NCI-H510A treated with DMSO at 0.1 percent for 48 hours (cell line): ENCODE results near the gene SLC43A1.
A peak's percentile ranks its signal among the peaks of the same experiment; 100 is the strongest.
"Not testable (repeated sequence)": the region's sequence is repeated elsewhere in the genome, so short reads cannot be mapped to it uniquely, and the experiment has no call there.

ENCODE experiments used
- DNase-seq: peaks from one replicate; lab custom pipeline; 2025; lab: John Stamatoyannopoulos, UW

The SLC43A1 gene

DNA sequence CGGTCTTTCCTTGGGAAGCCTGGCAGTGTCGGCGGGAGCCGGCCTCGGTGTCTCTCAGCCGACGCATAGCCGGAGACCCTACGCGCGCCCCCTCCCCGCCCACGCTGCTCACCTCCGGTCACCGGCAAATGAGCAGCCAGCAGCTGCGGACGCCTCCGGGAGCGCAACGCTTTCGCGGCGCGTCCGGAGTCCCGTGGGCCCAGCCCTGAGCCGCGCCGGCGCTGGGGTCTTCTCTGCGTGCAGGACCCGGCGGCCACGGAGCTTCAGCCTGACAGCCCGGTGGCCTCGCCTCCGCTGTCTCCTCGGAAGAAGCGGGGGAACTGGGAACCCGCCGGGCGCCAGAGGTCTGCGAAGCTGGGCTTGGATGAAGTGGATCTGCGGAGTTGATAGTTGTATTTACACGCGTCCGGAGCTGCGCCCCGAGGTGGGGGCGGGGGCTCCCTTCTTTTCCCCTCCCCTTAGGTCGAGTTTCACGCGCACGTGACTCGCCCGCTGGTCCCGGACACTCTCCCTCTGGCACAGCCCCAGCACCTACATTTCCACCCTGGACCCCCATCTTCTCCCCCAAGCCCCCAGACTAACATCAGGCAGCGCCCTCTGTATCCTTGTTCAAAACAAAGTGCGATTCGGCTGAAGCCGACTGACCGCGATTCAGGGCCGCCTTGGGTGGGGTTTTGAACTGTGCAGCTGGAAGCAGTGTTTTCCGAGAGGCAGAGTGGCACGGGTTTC lies at the start of gene SLC43A1:
SLC43A1 (minus strand) TSS at position 371 of the 729 bp plus-strand sequence. CDS start 1,591 bp downstream, outside the sequence.
- peak; percentile 27 for DNase-seq

GRCh38 chr11:57562596-57562995 lies 47.1 kb upstream of the SLC43A1 start:
- DNase-seq = no peak

- peak; percentile 0 for DNase-seq
Observed at GRCh38 chr11:57560146-57560545, 44.6 kb upstream of the SLC43A1 start.

DNA sequence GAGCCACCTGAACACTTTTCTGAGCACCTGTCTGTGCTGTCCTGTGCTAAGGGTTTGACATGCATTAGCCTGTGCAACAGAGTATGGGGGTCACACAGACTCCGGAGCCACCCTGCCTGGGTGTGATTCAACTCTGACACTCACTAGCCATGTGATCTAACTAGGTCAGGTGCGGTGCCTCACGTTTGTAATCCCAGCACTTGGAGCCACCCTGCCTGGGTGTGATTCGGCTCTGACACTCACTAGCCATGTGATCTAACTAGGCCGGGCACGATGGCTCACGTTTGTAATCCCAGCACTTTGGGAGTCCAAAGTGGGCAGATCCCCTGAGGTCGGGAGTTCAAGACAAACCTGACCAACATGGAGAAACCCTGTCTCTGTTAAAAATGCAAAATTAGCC lies 40.5 kb upstream of the SLC43A1 start:
- DNase-seq = no peak

- DNase-seq = no peak
Observed at GRCh38 chr11:57555393-57555792, 39.9 kb upstream of the SLC43A1 start.

- no peak for DNase-seq
Observed at GRCh38 chr11:57552479-57552878, 37.0 kb upstream of the SLC43A1 start.

DNA sequence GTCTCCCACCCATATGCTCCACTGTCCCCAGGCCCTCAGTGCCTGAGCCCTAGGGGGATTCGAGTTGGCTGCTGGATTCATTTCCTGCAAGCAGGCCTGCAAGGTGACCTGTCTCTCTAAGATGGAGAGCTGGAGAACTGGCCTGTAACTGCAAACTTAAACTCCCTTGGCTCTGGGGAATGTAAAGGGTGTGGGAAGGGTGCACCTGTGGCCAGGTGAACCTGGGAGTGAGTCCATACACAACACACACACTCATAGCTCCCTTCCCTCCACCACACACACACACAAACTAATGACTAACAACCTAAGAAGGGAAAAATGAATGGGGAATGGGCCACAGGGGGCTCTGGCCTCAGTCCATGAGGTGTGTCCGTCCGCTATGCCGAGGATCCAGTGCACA lies 36.4 kb upstream of the SLC43A1 start:
- no peak for DNase-seq

GRCh38 chr11:57549983-57550382 lies 34.5 kb upstream of the SLC43A1 start:
- DNase-seq = no peak

- no peak for DNase-seq
Observed at GRCh38 chr11:57547854-57548377, 32.4 kb upstream of the SLC43A1 start.

GRCh38 chr11:57546869-57547475 lies 31.5 kb upstream of the SLC43A1 start:
- peak; percentile 3 for DNase-seq

DNA sequence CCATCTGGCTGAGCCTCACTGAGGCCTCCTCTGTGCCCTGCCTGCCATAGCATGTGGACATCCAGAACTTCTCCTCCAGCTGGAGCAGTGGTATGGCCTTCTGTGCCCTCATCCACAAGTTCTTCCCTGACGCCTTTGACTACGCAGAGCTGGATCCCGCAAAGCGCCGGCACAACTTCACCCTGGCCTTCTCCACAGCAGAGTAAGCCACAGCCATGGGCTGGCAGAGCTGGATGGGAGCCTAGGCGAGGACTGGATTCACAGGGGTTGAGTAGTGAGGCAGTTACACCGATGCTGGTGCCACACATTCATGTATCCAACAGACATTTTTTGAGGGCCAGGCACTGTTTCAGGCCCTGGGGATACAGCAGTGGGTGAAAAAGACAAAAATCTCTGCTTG lies 30.9 kb upstream of the SLC43A1 start:
- no peak for DNase-seq

GRCh38 chr11:57545883-57546282 lies 30.4 kb upstream of the SLC43A1 start:
- no peak for DNase-seq

- no peak for DNase-seq
Observed at GRCh38 chr11:57544566-57544965, 29.1 kb upstream of the SLC43A1 start.

DNA sequence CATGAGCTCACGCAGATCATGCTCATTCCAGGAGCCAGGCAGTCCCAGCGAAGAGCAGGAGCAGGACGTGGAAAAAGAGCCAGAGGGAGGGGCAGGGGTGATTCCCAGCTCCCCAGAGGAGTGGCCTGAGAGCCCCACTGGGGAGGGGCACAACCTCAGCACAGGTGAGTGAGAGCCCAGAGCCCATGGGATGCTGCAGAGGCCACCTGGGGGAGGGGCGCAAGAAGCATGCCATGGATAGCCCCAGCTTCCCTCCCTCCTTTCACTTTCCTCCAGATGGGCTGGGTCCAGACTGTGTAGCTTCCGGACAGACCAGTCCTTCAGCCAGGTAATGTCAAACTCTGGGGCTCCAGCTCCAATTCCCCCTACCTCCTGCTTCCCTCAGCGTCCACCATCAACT lies 28.1 kb upstream of the SLC43A1 start:
- DNase-seq = no peak

- DNase-seq = no peak
Observed at GRCh38 chr11:57542582-57542981, 27.1 kb upstream of the SLC43A1 start.

GRCh38 chr11:57541169-57541568 lies 25.7 kb upstream of the SLC43A1 start:
- no peak for DNase-seq

DNA sequence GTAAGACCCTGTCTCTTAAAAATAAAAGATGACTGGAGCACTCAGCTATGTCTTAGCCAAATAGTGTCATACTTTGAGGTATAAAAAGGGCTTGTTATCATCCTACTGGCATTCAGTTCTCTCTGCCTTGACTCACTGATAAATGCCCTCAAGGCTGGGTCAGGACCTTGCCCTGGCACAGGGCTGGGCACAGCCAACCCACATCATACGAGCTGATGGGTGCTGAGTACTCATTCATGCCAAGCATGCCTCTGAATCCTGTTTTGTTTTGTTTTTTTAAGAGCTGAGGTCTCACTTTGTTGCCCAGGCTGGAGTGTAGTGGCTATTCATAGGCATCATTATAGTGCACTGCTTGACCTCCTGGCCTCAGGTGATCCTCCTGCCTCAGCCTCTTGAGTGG lies 23.8 kb upstream of the SLC43A1 start:
- DNase-seq = no peak

- DNase-seq = peak; percentile 6
Observed at GRCh38 chr11:57536947-57537619, 21.6 kb upstream of the SLC43A1 start, which contains the start of gene SMTNL1. SMTNL1 (plus strand) TSS chr11:57537595; CDS start chr11:57542643, 5,048 bp downstream.

- DNase-seq = not testable (repeated sequence)
Observed at GRCh38 chr11:57534449-57534848, 18.9 kb upstream of the SLC43A1 start.

GRCh38 chr11:57530596-57531507 lies 15.3 kb upstream of the SLC43A1 start, which contains the start of gene TIMM10:
TIMM10 (minus strand) TSS chr11:57530754; CDS start chr11:57530189, 565 bp downstream.
- DNase-seq = peak; percentile 98

DNA sequence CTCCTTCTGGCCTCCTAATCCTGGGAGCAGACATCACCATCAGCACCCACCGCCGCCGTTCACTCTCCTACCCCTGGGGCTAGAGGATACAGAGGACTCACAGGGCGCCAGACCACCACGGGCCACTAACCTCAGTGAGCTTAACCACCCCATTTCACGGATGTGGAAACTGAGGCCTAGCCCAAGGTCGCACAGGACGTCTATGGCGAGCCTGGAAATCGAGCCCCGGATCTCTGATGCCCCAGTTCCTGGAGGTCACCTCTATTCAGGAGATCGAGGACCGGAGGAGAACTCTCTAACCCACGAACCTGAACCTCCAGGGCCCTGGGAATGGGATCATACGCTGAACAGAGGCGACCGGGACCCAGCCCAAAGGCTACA lies 14.7 kb upstream of the SLC43A1 start:
- no peak for DNase-seq

GRCh38 chr11:57529012-57529411 lies 13.5 kb upstream of the SLC43A1 start:
- no peak for DNase-seq
